HCT116 (cell line): Measurements from ENCODE around the gene CCDC91. TPM values are rescaled to one million over a fixed set of nuclear protein-coding genes. Genes with fewer than 3 reads are reported as not detected.

Experiments used
- ATAC-seq: fragments of 200-7000 bp; cut with Tn5 transposase; 2 replicates; pipeline ENCODE4 v1.9.1; 2020; ENCODE audit warnings: mild to moderate bottlenecking, moderate library complexity
- BruUV-seq: library from RNA; stranded (reverse); fragments of 400-500 nt; replicated peaks from 2 replicates; lab custom pipeline; 2021; lab: Mats Ljungman, UMichigan
- CTCF ChIA-PET: fragments of 300-600 bp; sonication (Branson Sonifier 250); formaldehyde crosslinking; loops from one replicate; lab custom pipeline; 2021; ENCODE audit warnings: antibody characterized with exemption; lab: Charles Lee
- POLR2A ChIA-PET: fragments of 300-600, 350-600 bp; sonication (Branson Sonifier 250); formaldehyde crosslinking; loops from one replicate; lab custom pipeline; 2021; ENCODE audit warnings: antibody characterized with exemption; lab: Charles Lee
- RAD21 ChIA-PET, 2 experiments: fragments of 300-600 bp; sonication (Branson Sonifier 250); formaldehyde crosslinking; loops; one replicate each; lab custom pipeline; 2023; ENCODE audit warnings: low total read pairs in 2 of 2; ENCODE audit not compliant: uncharacterized antibody in 2 of 2, unreplicated experiment in 2 of 2, low non-redundant PET in 1 of 2; lab: Charles Lee
- DNase-seq: peaks from one replicate; pipeline ENCODE4 v3.0.0-alpha.2; 2010; ENCODE audit warnings: low read depth, low spot score
- H2AFZ ChIP-seq: fragments of 200-600 bp; shearing (Covaris generic), sonication (generic); 2 replicates; pipeline ENCODE4 v1.6.1; 2017; ENCODE audit warnings: low read depth, mixed run types, mixed read lengths, antibody characterized with exemption, low read length; ENCODE audit not compliant: poor library complexity, severe bottlenecking
- H3K27ac ChIP-seq: 2 replicates; pipeline ENCODE4 v1.5.1; 2012; ENCODE audit warnings: low read depth, low read length
- H3K27me3 ChIP-seq: fragments of 200-600 bp; sonication (generic); 2 replicates; pipeline ENCODE4 v1.6.1; 2016; ENCODE audit warnings: mixed run types, low read length, mixed read lengths; ENCODE audit not compliant: insufficient read depth
- H3K36me3 ChIP-seq, 2 experiments: fragments of 200-500 bp in 1 of 2; fragments of 200-600 bp in 1 of 2; sonication (Bioruptor generic) in 1 of 2; sonication (generic) in 1 of 2; 2 replicates each; pipeline versions ENCODE4 v1.5.1 to v1.6.1; 2014 to 2016; ENCODE audit warnings: low read length in 2 of 2, inconsistent platforms in 1 of 2, mixed read lengths in 1 of 2, mixed run types in 1 of 2; ENCODE audit not compliant: insufficient read depth in 2 of 2, control insufficient read depth in 1 of 2
- H3K4me1 ChIP-seq, 2 experiments: fragments of 200-600 bp in 1 of 2; sonication (generic) in 1 of 2; 2 replicates each; pipeline versions ENCODE4 v1.5.1 to v1.6.1; 2012 to 2017; ENCODE audit warnings: low read length in 2 of 2, inconsistent platforms in 1 of 2, mild to moderate bottlenecking in 1 of 2, mixed read lengths in 1 of 2, mixed run types in 1 of 2, moderate library complexity in 1 of 2; ENCODE audit not compliant: insufficient read depth in 2 of 2, control insufficient read depth in 1 of 2
- H3K4me2 ChIP-seq: fragments of 200-600 bp; sonication (generic); 2 replicates; pipeline ENCODE4 v1.6.1; 2017; ENCODE audit warnings: mixed run types, low read length, mixed read lengths
- H3K4me3 ChIP-seq, 2 experiments: fragments of 200-600 bp in 1 of 2; sonication (generic) in 1 of 2; replicated peaks in 1 of 2; 2 replicates each; pipeline ENCODE4 v1.5.1; 2011 to 2016; ENCODE audit warnings: low read length in 2 of 2, control low read depth in 1 of 2, low read depth in 1 of 2, mild to moderate bottlenecking in 1 of 2, mixed read lengths in 1 of 2, mixed run types in 1 of 2
- H3K79me2 ChIP-seq: fragments of 200-600 bp; sonication (generic); 2 replicates; pipeline ENCODE4 v1.6.1; 2017; ENCODE audit warnings: mild to moderate bottlenecking, mixed run types, low read length, moderate library complexity, mixed read lengths; ENCODE audit not compliant: insufficient read depth
- H3K9ac ChIP-seq: fragments of 200-600 bp; sonication (generic); 2 replicates; pipeline ENCODE4 v1.6.1; 2016; ENCODE audit warnings: low read length, mixed read lengths
- H3K9me2 ChIP-seq: fragments of 200-600 bp; sonication (generic), shearing (Covaris generic); 2 replicates; pipeline ENCODE4 v1.6.1; 2017; ENCODE audit warnings: mixed run types, mild to moderate bottlenecking, moderate library complexity; ENCODE audit not compliant: insufficient read depth
- H3K9me3 ChIP-seq, 2 experiments: fragments of 200-500 bp in 1 of 2; fragments of 200-600 bp in 1 of 2; sonication (Bioruptor generic) in 1 of 2; sonication (generic) in 1 of 2; 2 replicates each; pipeline ENCODE4 v1.6.1; 2014 to 2017; ENCODE audit warnings: low read length in 2 of 2, mixed read lengths in 2 of 2, inconsistent platforms in 1 of 2, low read depth in 1 of 2, mild to moderate bottlenecking in 1 of 2, mixed run types in 1 of 2, moderate library complexity in 1 of 2; ENCODE audit not compliant: control insufficient read depth in 1 of 2, insufficient read depth in 1 of 2
- H4K20me1 ChIP-seq: fragments of 200-600 bp; sonication (generic), shearing (Covaris generic); 2 replicates; pipeline ENCODE4 v1.6.1; 2017; ENCODE audit warnings: mixed run types, mild to moderate bottlenecking, moderate library complexity; ENCODE audit not compliant: insufficient read depth
- EGR1 ChIP-seq: IDR thresholded peaks from 2 replicates; pipeline ENCODE4 v1.6.1; 2012; ENCODE audit warnings: low read depth
- EZH2 ChIP-seq: fragments of 200-600 bp; sonication (generic); IDR thresholded peaks from 2 replicates; pipeline ENCODE4 v1.6.1; 2017; ENCODE audit warnings: antibody characterized with exemption, mixed run types
- FOSL1 ChIP-seq: IDR thresholded peaks from 2 replicates; pipeline ENCODE4 v1.6.1; 2012; ENCODE audit warnings: low read depth
- RAD21 ChIP-seq: IDR thresholded peaks from 2 replicates; pipeline ENCODE4 v1.6.1; 2012; ENCODE audit warnings: low read depth, mild to moderate bottlenecking
- SIN3A ChIP-seq: IDR thresholded peaks from 2 replicates; pipeline ENCODE4 v1.6.1; 2012; ENCODE audit warnings: low read depth
- SRF ChIP-seq: IDR thresholded peaks from 2 replicates; pipeline ENCODE4 v1.6.1; 2012; ENCODE audit warnings: low read depth
- TCF7L2 ChIP-seq: IDR thresholded peaks from 2 replicates; pipeline ENCODE4 v1.7.0; 2011; ENCODE audit warnings: borderline replicate concordance, inconsistent platforms; ENCODE audit not compliant: insufficient read depth, insufficient read length; ENCODE audit errors: extremely low read depth
- YY1 ChIP-seq: IDR thresholded peaks from 2 replicates; pipeline ENCODE4 v1.6.1; 2011; ENCODE audit warnings: low read length, low read depth, moderate library complexity, mild to moderate bottlenecking; ENCODE audit not compliant: insufficient replicate concordance; ENCODE audit errors: extremely low read depth
- ZFX ChIP-seq: fragments of 450-650 bp; IDR thresholded peaks from 2 replicates; pipeline ENCODE4 v1.6.1; 2017
- ZNF274 ChIP-seq: fragments of 200-500 bp; sonication (Bioruptor generic); IDR thresholded peaks from 2 replicates; pipeline ENCODE4 v1.6.1; 2014; ENCODE audit warnings: mild to moderate bottlenecking, low read depth, low read length, inconsistent platforms
- intact Hi-C: fragments of 100-400 bp; cut with micrococcal nuclease; formaldehyde crosslinking; loops from 2 replicates; pipeline ENCODE4 v1.10.0; 2022
- total RNA-seq: library from RNA; stranded (reverse); gene quantifications from one replicate; pipeline ENCODE4 v1.2.1, GENCODE V29; 2021; ENCODE audit not compliant: unreplicated experiment
- TF ChIP-seq, protein P1 (sequence below): IDR thresholded peaks from 2 replicates; pipeline ENCODE4 v1.6.1; 2012
- TF ChIP-seq, protein P2 (sequence below): IDR thresholded peaks from 2 replicates; pipeline ENCODE4 v1.6.1; 2012

Gene CCDC91
- total RNA-seq, 1 experiment from 2014 or later = 18.1 TPM

GRCh38 chr12:28178775-28179174 is 11.5 kb upstream of the CCDC91 start (continued):
- TF ChIP-seq YY1 = no peak
- no peak for TF ChIP-seq EZH2

GRCh38 chr12:28180786-28181185 is 9.5 kb upstream of the CCDC91 start:
- no peak overlapping the region for H3K4me3 ChIP-seq
- ChIA-PET CTCF (no interaction called here), POLR2A (no interaction called here), RAD21 (no interaction called here)
- no TSS peak for BruUV-seq
- no peak for TF ChIP-seq TCF7L2
- TF ChIP-seq RAD21 = no peak
- no peak for TF ChIP-seq FOSL1
- no peak for TF ChIP-seq ZNF274
- TF ChIP-seq, protein P1, sequence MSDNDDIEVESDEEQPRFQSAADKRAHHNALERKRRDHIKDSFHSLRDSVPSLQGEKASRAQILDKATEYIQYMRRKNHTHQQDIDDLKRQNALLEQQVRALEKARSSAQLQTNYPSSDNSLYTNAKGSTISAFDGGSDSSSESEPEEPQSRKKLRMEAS = no peak
- TF ChIP-seq YY1 = no peak
- no peak for TF ChIP-seq SIN3A
- TF ChIP-seq, protein P2, sequence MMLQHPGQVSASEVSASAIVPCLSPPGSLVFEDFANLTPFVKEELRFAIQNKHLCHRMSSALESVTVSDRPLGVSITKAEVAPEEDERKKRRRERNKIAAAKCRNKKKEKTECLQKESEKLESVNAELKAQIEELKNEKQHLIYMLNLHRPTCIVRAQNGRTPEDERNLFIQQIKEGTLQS = no peak
- TF ChIP-seq EGR1 = no peak
- TF ChIP-seq ZFX = no peak
- TF ChIP-seq SRF = no peak
- TF ChIP-seq EZH2 = no peak
- H3K9me2 ChIP-seq = no peaks in the 10 kb centered on the region
- H4K20me1 ChIP-seq = no peaks in the 10 kb centered on the region
- intact Hi-C loops = no loop called here
- H3K4me1 ChIP-seq = no peaks in the 10 kb centered on the region
- H3K27me3 ChIP-seq = no peaks in the 10 kb centered on the region
- H3K36me3 ChIP-seq = no peaks in the 10 kb centered on the region
- no peak for DNase-seq
- H3K79me2 ChIP-seq = no peaks in the 10 kb centered on the region
- H3K9me3 ChIP-seq = no peaks in the 10 kb centered on the region
- H3K27ac ChIP-seq = no peak overlapping the region
- no peak overlapping the region for H3K9ac ChIP-seq
- H2AFZ ChIP-seq = no peak overlapping the region
- no peak for ATAC-seq
- H3K4me2 ChIP-seq = no peak overlapping the region
